Measurements from ENCODE around the gene COL27A1. TPM values are rescaled to one million over a fixed set of nuclear protein-coding genes. Genes with fewer than 3 reads are reported as not detected.

Gene COL27A1
- total and polyA plus RNA-seq, 2 donors (not counting 3 experiments of a cell fraction or from before 2014, with no cell fraction given), result 14.7 to 49.1 TPM

- dilution Hi-C loops (cut with MboI; ENCODE audit: extremely low pct_ligation_motif_present, low sequenced_read_pairs) (no loop called here), intact Hi-C loops (cut with micrococcal nuclease) (loop anchor here (10.0 kb wide), 1 partner anchor 168 kb away; the partner anchor contains the start of gene WHRN)
- Histone ChIP-seq H3K27me3 (ENCODE audit: control insufficient read depth in 2 of 2, insufficient read depth in 2 of 2, low read length in 2 of 2) (no peaks in the 10 kb centered on the region), H3K9me3 (replicated peaks; ENCODE audit: control insufficient read depth, insufficient read depth, low read length) (no peaks in the 10 kb centered on the region), H3K36me3 (ENCODE audit: control insufficient read depth in 2 of 2, extremely low read depth in 1 of 2, insufficient read depth in 2 of 2, low read length in 2 of 2) (peaks cover 0 to 31% of the 10 kb centered on the region in 2 experiments), H4K20me1 (replicated peaks; ENCODE audit: control insufficient read depth, extremely low read depth, insufficient read depth, low read length) (no peaks in the 10 kb centered on the region), H3K27ac (ENCODE audit: insufficient read depth, low read depth, low read length) (no peak overlapping the region), H3K9ac (replicated peaks; ENCODE audit: extremely low read depth, insufficient read depth, low read length) (no peak overlapping the region), H3K4me3 (replicated peaks in 1 of 3; ENCODE audit: insufficient read depth in 1 of 3, low read depth in 1 of 3, low read length in 3 of 3) (no peak overlapping the region), H3K4me2 (ENCODE audit: insufficient read depth, low read length) (no peak overlapping the region), H3K4me1 (ENCODE audit: control insufficient read depth, extremely low read depth, insufficient read depth, low read length) (no peaks in the 10 kb centered on the region), H2AFZ (ENCODE audit: low read depth, low read length) (no peak overlapping the region), H3K79me2 (ENCODE audit: control insufficient read depth, insufficient read depth, low read length) (no peaks in the 10 kb centered on the region), H3K9me1 (replicated peaks; ENCODE audit: control insufficient read depth, extremely low read depth, insufficient read depth, low read length) (no peaks in the 10 kb centered on the region)
- POLR2A ChIA-PET, result no interaction called here
- CTCF ChIA-PET, result interaction anchor here (1.3 kb wide), 1 partner anchor 69 kb away, joined by 6 read pairs; no protein-coding TSS in a partner anchor
- TF ChIP-seq FOS (IDR thresholded peaks at IDR 0.05; ENCODE audit: borderline replicate concordance, insufficient read depth, low read length) (no peak), POLR2A (IDR thresholded peaks at IDR 0.05; ENCODE audit: low read depth, low read length) (no peak), POLR2AphosphoS5 (IDR thresholded peaks at IDR 0.05; ENCODE audit: insufficient read depth, low read depth, low read length) (no peak), MAX (IDR thresholded peaks at IDR 0.05; ENCODE audit: insufficient read depth, insufficient read length) (no peak), EZH2 (IDR thresholded peaks at IDR 0.05; ENCODE audit: borderline replicate concordance, low read depth, low read length, severe bottlenecking) (no peak), JUN (IDR thresholded peaks at IDR 0.05; ENCODE audit: borderline replicate concordance, insufficient read depth, insufficient read length, low read depth) (no peak), MYC (IDR thresholded peaks at IDR 0.05; ENCODE audit: low read depth, low read length) (no peak), CTCF (IDR thresholded peaks at IDR 0.05; ENCODE audit: extremely low read depth in 1 of 2, insufficient read depth in 1 of 2, low read depth in 1 of 2, low read length in 2 of 2) (no peak), GATA2 (IDR thresholded peaks at IDR 0.05; ENCODE audit: insufficient read depth, insufficient read length, low read depth, low read length) (no peak)
- BruUV-seq (replicated peaks), result no TSS peak
- FAIRE-seq (no peak), DNase-seq (ENCODE audit: low read depth, low spot score) (no peak)
Measured at GRCh38 chr9:114336699-114337395, 181.5 kb downstream of the COL27A1 start.

Measured in endothelial cell of umbilical vein (primary cell).